Epithelial cell of proximal tubule (primary cell): ENCODE measurements around the gene PRDM13. TPM values are rescaled to one million over a fixed set of nuclear protein-coding genes. Genes with fewer than 3 reads are reported as not detected.

Experiments used
- DNase-seq: peaks from one replicate; pipeline ENCODE4 v3.0.0-alpha.2; 2011; ENCODE audit warnings: low read depth
- H3K4me3 ChIP-seq: 2 replicates; pipeline ENCODE4 v1.5.1; 2011; ENCODE audit warnings: low read depth, mild to moderate bottlenecking, low read length
- total RNA-seq: library from RNA; depleted of rRNA; stranded (reverse); fragments of >200 nt; gene quantifications from 2 replicates; pipeline ENCODE4 v1.2.3, GENCODE V29; 2015
- TF ChIP-seq, protein P1 (sequence below): conservative IDR thresholded peaks from 2 replicates; pipeline ENCODE4 v1.5.1; 2012; ENCODE audit warnings: low read depth, mild to moderate bottlenecking, low read length

Gene PRDM13
- total RNA-seq, 1 donor from 2014 or later = not detected

DNA sequence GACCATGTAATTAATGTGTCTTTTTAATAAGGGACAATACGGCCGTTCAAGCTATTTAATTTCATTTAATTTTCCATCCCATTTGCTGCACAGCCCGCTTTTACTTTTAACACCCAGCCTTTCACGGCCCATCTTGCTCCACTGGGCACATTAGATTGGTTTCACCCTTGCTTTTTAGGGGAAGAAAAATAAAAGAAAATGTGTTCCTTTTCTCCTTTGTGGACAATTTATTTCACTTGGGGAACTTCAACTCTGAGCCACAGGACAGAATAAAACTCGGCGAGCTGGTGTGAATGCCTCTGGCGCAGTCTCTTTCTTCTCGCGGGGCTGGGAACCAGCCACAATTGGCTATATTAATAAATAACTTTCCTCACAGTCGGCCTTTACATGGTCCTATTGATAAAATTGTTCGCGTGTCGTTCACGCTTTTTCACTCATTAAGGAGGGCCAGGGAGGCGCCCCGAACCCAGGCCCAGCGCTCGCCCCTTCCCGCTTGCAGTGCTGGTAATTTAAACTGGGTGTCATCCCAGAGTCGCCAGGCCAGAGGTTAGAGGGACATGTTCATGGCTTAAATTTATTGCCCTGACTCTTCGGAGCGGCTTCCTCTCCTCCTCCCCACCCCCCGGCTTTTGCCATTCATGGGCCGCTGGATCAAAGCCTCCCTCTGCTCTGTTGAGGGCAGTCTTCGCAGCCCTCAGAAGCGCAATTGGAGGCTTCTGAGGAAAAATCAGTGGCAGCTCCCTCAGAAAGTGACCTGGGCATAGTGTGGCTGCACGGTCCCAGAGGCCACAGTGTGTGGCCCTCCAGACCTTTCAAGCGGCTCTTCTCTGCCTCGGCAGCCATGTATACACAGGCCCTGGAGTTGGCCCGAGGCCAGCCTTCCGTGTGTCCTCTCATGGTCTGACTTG is 2.2 kb upstream of the PRDM13 start:
- DNase-seq = no peak
- peak overlapping the region; percentile 25 for H3K4me3 ChIP-seq
- TF ChIP-seq, protein P1, sequence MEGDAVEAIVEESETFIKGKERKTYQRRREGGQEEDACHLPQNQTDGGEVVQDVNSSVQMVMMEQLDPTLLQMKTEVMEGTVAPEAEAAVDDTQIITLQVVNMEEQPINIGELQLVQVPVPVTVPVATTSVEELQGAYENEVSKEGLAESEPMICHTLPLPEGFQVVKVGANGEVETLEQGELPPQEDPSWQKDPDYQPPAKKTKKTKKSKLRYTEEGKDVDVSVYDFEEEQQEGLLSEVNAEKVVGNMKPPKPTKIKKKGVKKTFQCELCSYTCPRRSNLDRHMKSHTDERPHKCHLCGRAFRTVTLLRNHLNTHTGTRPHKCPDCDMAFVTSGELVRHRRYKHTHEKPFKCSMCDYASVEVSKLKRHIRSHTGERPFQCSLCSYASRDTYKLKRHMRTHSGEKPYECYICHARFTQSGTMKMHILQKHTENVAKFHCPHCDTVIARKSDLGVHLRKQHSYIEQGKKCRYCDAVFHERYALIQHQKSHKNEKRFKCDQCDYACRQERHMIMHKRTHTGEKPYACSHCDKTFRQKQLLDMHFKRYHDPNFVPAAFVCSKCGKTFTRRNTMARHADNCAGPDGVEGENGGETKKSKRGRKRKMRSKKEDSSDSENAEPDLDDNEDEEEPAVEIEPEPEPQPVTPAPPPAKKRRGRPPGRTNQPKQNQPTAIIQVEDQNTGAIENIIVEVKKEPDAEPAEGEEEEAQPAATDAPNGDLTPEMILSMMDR = no peak

GRCh38 chr6:99605074-99605734 is 1.4 kb upstream of the PRDM13 start:
- TF ChIP-seq, protein P1 = peak; percentile 27
- DNase-seq = no peak

DNA sequence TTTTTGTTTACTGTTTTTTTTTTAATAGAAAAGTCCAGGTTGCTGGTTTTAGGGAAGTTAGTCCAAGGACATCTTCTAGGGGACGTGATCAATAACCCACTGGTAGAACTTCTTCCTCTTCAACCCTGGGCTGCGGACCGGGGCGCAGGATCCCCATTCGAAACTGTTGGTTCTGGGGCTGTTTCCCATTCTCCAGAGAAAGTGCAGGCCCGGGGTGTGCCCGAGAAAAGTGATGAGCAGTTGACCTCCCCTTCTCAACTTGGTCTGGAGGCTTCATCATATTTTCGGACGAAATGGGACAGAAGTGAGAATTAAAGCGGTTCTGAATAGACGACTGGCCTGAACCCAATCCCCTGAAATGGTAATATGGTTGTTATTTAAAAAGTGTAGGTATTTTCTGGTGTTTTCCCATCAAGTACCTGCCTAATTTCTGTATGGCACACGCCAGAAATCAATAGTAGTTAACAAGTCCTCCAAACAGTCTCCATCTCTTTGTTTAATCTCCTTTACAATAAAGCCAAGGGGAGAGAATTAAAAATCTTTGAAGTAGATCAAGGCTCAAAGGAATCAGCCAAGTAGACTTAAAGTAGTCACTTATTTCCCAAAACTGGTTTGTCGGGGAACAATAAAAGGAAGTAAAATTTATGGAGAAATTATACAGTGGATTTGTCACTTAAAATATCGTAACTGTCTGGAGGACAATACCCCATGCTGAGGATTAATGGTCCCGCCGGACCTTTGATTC is 550 bp upstream of the PRDM13 start:
- no peak overlapping the region for H3K4me3 ChIP-seq
- DNase-seq = no peak
- TF ChIP-seq, protein P1 = no peak

More at GRCh38 chr6:99605074-99605734, 1.4 kb upstream of the PRDM13 start:
- H3K4me3 ChIP-seq = no peak overlapping the region

GRCh38 chr6:99607416-99608036 is 893 bp downstream of the PRDM13 start:
- H3K4me3 ChIP-seq = no peak overlapping the region
- no peak for DNase-seq
- TF ChIP-seq, protein P1 = no peak

GRCh38 chr6:99608059-99608885 is 1.6 kb downstream of the PRDM13 start:
- TF ChIP-seq, protein P1 = no peak
- DNase-seq = no peak
- no peak overlapping the region for H3K4me3 ChIP-seq
